ENCODE results near the gene ETF1.

The ETF1 gene

GRCh38 chr5:138536665-138537315 is 6.2 kb downstream of the ETF1 start:
- no peak for DNase-seq (ENCODE audit: low spot score)

GRCh38 chr5:138536215-138536614 is 6.8 kb downstream of the ETF1 start:
- DNase-seq (ENCODE audit: low spot score): no peak
- TF ChIP-seq CTCF (IDR thresholded peaks at IDR 0.05; ENCODE audit: extremely low read depth, missing control alignments): no peak

More at GRCh38 chr5:138536665-138537315, 6.2 kb downstream of the ETF1 start:
- TF ChIP-seq CTCF (IDR thresholded peaks at IDR 0.05; ENCODE audit: extremely low read depth, missing control alignments): no peak

- TF ChIP-seq CTCF (IDR thresholded peaks at IDR 0.05; ENCODE audit: extremely low read depth, missing control alignments): no peak
Measured at GRCh38 chr5:138533973-138534941, 8.8 kb downstream of the ETF1 start.

GRCh38 chr5:138529812-138530211 is 13.2 kb downstream of the ETF1 start:
- no peak for DNase-seq (ENCODE audit: low spot score)
- no peak for TF ChIP-seq CTCF (IDR thresholded peaks at IDR 0.05; ENCODE audit: extremely low read depth, missing control alignments)

More at GRCh38 chr5:138533973-138534941, 8.8 kb downstream of the ETF1 start:
- DNase-seq (ENCODE audit: low spot score): no peak

GRCh38 chr5:138528744-138529469 is 14.1 kb downstream of the ETF1 start:
- DNase-seq (ENCODE audit: low spot score): no peak
- TF ChIP-seq CTCF (IDR thresholded peaks at IDR 0.05; ENCODE audit: extremely low read depth, missing control alignments): no peak

- TF ChIP-seq CTCF (IDR thresholded peaks at IDR 0.05; ENCODE audit: extremely low read depth, missing control alignments): no peak
- DNase-seq (ENCODE audit: low spot score): no peak
Measured at GRCh38 chr5:138528208-138528607, 14.8 kb downstream of the ETF1 start.
